Smooth muscle cell (in vitro differentiated cells): ENCODE measurements around the gene CUX1. TPM values are rescaled to one million over a fixed set of nuclear protein-coding genes. Genes with fewer than 3 reads are reported as not detected.

Experiments
- DNase-seq: peaks from one replicate; lab custom pipeline; 2025; ENCODE audit not compliant: unreplicated experiment; lab: John Stamatoyannopoulos, UW
- H2AFZ ChIP-seq: fragments of 200-600 bp; sonication (generic); 2 replicates; pipeline ENCODE4 v1.6.0; 2016; ENCODE audit warnings: antibody characterized with exemption, low read depth, mild to moderate bottlenecking
- H3F3A ChIP-seq: fragments of 200-600 bp; sonication (generic); 2 replicates; pipeline ENCODE4 v1.6.0; 2017; ENCODE audit warnings: antibody characterized with exemption, low read depth
- H3K27ac ChIP-seq: fragments of 200-600 bp; sonication (generic); 2 replicates; pipeline ENCODE4 v1.5.1; 2016; ENCODE audit warnings: low read depth, mild to moderate bottlenecking
- H3K27me3 ChIP-seq: fragments of 200-600 bp; sonication (generic); 2 replicates; pipeline ENCODE4 v1.6.1; 2016; ENCODE audit warnings: low read depth, mild to moderate bottlenecking
- H3K36me3 ChIP-seq: fragments of 200-600 bp; sonication (generic); 2 replicates; pipeline ENCODE4 v1.5.1; 2016; ENCODE audit warnings: low read depth
- H3K4me1 ChIP-seq: fragments of 200-600 bp; sonication (generic); 2 replicates; pipeline ENCODE4 v1.5.1; 2016; ENCODE audit warnings: low read depth
- H3K4me2 ChIP-seq: fragments of 200-600 bp; sonication (generic); 2 replicates; pipeline ENCODE4 v1.6.0; 2016; ENCODE audit warnings: mild to moderate bottlenecking
- H3K4me3 ChIP-seq: fragments of 200-600 bp; sonication (generic); 2 replicates; pipeline ENCODE4 v1.5.1; 2016; ENCODE audit warnings: mild to moderate bottlenecking
- H3K79me2 ChIP-seq: fragments of 200-600 bp; sonication (generic); 2 replicates; pipeline ENCODE4 v1.6.0; 2016; ENCODE audit warnings: low read depth, mild to moderate bottlenecking
- H3K9ac ChIP-seq: fragments of 200-600 bp; sonication (generic); 2 replicates; pipeline ENCODE4 v1.6.0; 2016; ENCODE audit warnings: low read depth
- H3K9me3 ChIP-seq: fragments of 200-600 bp; sonication (generic); replicated peaks from 2 replicates; pipeline ENCODE4 v1.5.1; 2016; ENCODE audit warnings: low read depth
- H4K20me1 ChIP-seq: fragments of 200-600 bp; sonication (generic); 2 replicates; pipeline ENCODE4 v1.6.0; 2016; ENCODE audit warnings: low read depth
- WGBS: methylation state at CpG from one replicate; pipeline ENCODE4 v1.1.7; 2016; ENCODE audit warnings: low lambda C conversion rate; 5-methylcytosine and 5-hydroxymethylcytosine counted together
- polyA plus RNA-seq: library from polyadenylated mRNA; unstranded; fragments of >200 nt; fragmentation: Nextera tagmentation; extraction: Ambion mirVana; gene quantifications from 2 replicates; pipeline ENCODE4 v1.2.1, GENCODE V29; 2016
- total RNA-seq: library from RNA; depleted of rRNA; stranded (reverse); fragments of >200 nt; gene quantifications from 2 replicates; pipeline ENCODE4 v1.2.3, GENCODE V29; 2014
- TF ChIP-seq, protein P1 (sequence below): fragments of 200-600 bp; sonication (generic); IDR thresholded peaks from 2 replicates; pipeline ENCODE4 v1.5.1; 2017; ENCODE audit warnings: borderline replicate concordance, mild to moderate bottlenecking, antibody characterized with exemption; ENCODE audit not compliant: insufficient read depth, poor library complexity, severe bottlenecking

Gene CUX1
- total and polyA plus RNA-seq, 2 experiments from 2014 or later: 56.3 to 78.4 TPM

DNA sequence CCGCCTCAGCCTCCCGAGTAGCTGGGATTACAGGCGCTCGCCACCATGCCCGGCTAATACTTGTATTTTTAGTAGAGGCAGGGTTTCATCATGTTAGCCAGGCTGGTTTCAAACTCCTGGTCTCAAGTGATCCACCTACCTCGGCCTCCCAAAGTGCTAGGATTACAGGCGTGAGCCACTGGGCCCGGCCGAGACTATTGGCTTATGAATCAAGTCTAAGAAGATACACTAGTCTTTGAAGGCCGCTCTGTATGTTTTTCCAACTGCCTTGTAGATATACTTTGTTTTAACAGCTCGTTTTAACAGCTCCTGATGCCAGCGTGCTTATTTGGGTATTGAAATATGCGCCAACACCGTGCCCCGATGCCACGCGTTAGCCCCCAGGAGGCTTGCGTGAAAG lies 332.8 kb downstream of the CUX1 start:
- no peak overlapping the region for H2AFZ ChIP-seq
- TF ChIP-seq, protein P1, sequence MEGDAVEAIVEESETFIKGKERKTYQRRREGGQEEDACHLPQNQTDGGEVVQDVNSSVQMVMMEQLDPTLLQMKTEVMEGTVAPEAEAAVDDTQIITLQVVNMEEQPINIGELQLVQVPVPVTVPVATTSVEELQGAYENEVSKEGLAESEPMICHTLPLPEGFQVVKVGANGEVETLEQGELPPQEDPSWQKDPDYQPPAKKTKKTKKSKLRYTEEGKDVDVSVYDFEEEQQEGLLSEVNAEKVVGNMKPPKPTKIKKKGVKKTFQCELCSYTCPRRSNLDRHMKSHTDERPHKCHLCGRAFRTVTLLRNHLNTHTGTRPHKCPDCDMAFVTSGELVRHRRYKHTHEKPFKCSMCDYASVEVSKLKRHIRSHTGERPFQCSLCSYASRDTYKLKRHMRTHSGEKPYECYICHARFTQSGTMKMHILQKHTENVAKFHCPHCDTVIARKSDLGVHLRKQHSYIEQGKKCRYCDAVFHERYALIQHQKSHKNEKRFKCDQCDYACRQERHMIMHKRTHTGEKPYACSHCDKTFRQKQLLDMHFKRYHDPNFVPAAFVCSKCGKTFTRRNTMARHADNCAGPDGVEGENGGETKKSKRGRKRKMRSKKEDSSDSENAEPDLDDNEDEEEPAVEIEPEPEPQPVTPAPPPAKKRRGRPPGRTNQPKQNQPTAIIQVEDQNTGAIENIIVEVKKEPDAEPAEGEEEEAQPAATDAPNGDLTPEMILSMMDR: no peak
- no peak for DNase-seq
- peaks cover 7% of the 10 kb centered on the region for H3K79me2 ChIP-seq
- H3K27me3 ChIP-seq: no peaks in the 10 kb centered on the region
- peaks cover 10% of the 10 kb centered on the region for H3K4me1 ChIP-seq
- peaks cover 11% of the 10 kb centered on the region for H4K20me1 ChIP-seq
- no peak overlapping the region for H3K4me3 ChIP-seq
- no peaks in the 10 kb centered on the region for H3K36me3 ChIP-seq
- no peaks in the 10 kb centered on the region for H3K9me3 ChIP-seq
- H3F3A ChIP-seq: peaks cover 15% of the 10 kb centered on the region
- no peak overlapping the region for H3K4me2 ChIP-seq
- H3K9ac ChIP-seq: no peak overlapping the region
- 94% methylated on average over 18 of the region's 18 CpGs for WGBS
- H3K27ac ChIP-seq: no peak overlapping the region

DNA sequence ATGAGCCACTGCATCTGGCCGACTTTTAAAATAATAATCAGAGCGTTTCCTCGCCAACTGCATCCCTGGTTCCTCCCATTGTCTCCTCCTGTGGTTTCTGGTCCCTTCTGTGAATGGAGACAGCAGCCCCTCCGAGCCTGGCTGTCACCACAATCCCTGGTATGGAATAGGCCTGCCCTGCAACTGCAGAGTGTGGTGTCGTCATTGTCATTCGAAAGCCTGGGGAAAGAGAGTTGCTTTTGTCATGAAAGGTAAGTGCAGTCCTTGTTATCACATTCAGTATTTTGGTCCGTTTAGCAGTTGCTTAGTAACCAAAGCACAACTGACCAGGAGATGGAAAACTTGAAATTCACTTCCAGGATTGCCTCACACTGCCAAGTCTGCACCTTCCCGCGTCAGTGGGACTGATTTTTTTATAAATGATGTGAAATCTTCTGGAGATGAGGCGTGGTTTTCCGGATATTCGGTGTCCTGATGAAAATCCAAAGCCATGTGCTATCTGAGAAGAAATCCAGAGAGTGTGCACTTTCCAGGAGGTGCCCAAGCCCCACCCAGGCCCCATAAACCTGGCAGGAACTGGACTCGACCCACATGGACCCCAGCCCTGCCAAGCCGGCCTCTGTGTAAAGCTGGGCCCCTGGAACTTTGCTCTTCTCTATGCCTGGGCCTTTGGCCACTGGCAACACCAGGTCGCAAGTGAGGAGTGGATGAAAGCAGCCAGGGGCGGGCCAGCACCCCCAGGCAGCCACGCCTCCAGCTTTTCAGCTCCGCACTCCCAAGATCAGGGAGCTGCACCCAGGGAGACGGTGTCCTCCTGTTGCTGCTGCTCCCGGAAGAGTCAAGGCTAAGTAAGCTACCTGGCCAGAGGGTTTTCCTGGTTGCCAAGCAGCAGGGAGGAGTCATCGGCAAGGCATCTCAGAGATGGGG lies 335.5 kb downstream of the CUX1 start:
- Histone ChIP-seq H3F3A (peaks cover 15% of the 10 kb centered on the region), H3K36me3 (no peaks in the 10 kb centered on the region), H3K4me2 (no peak overlapping the region), H4K20me1 (no peaks in the 10 kb centered on the region), H2AFZ (no peak overlapping the region), H3K79me2 (peaks cover 7% of the 10 kb centered on the region), H3K27me3 (no peaks in the 10 kb centered on the region), H3K27ac (peak overlapping the region; percentile 95), H3K9ac (peak overlapping the region; percentile 88), H3K9me3 (no peaks in the 10 kb centered on the region), H3K4me1 (peaks cover 10% of the 10 kb centered on the region), H3K4me3 (no peak overlapping the region)
- no peak for DNase-seq
- TF ChIP-seq, protein P1: no peak
- WGBS: 70% methylated on average over 21 of the region's 21 CpGs

DNA sequence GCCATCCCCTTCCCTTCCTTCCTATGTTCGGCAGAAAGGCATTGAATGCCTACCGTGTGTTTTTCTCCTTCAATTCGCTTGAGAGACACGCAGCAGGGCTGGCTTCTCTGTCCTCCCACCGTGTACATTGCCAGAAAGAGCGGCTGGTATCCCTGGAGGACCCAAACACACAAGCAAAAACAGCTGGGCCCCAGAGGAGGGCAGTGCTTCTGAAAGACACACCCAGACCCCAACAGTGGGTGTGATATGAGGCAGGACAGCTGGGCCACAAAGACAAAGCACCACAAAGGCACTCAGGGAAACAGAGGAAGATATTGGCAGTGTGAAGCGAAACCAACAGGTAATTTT lies 336.1 kb downstream of the CUX1 start:
- Histone ChIP-seq H3K27me3 (no peaks in the 10 kb centered on the region), H3K27ac (peak overlapping the region; percentile 95), H3K36me3 (no peaks in the 10 kb centered on the region), H2AFZ (no peak overlapping the region), H3K79me2 (peaks cover 7% of the 10 kb centered on the region), H3K4me3 (no peak overlapping the region), H3F3A (peaks cover 15% of the 10 kb centered on the region), H4K20me1 (no peaks in the 10 kb centered on the region), H3K4me2 (peak overlapping the region; percentile 29), H3K9ac (peak overlapping the region; percentile 88), H3K4me1 (peaks cover 10% of the 10 kb centered on the region), H3K9me3 (no peaks in the 10 kb centered on the region)
- no peak for DNase-seq
- 66% methylated on average over 7 of the region's 7 CpGs for WGBS
- TF ChIP-seq, protein P1: no peak
